ENCODE measurements around the gene SPON1.
"Not testable (repeated sequence)": the region's sequence is repeated elsewhere in the genome, so short reads cannot be mapped to it uniquely, and the experiment has no call there.

The SPON1 gene

GRCh38 chr11:14090631-14091030 is 128.1 kb downstream of the SPON1 start:
- DNase-seq, result not testable (repeated sequence)

GRCh38 chr11:14093065-14093464 is 130.5 kb downstream of the SPON1 start:
- DNase-seq, result no peak

GRCh38 chr11:14094481-14095037 is 132.0 kb downstream of the SPON1 start:
- DNase-seq, result no peak

- DNase-seq, result no peak
Measured at GRCh38 chr11:14095882-14096281, 133.4 kb downstream of the SPON1 start.

GRCh38 chr11:14096606-14097005 is 134.1 kb downstream of the SPON1 start:
- DNase-seq, result no peak

GRCh38 chr11:14101388-14101787 is 138.9 kb downstream of the SPON1 start:
- DNase-seq, result peak; percentile 3

- DNase-seq, result no peak
Measured at GRCh38 chr11:14102766-14103165, 140.2 kb downstream of the SPON1 start.

- no peak for DNase-seq
Measured at GRCh38 chr11:14105446-14105845, 142.9 kb downstream of the SPON1 start.

GRCh38 chr11:14106303-14107049 is 144.0 kb downstream of the SPON1 start:
- no peak for DNase-seq

- no peak for DNase-seq
Measured at GRCh38 chr11:14107050-14107430, 144.5 kb downstream of the SPON1 start.

GRCh38 chr11:14109742-14110141 is 147.2 kb downstream of the SPON1 start:
- no peak for DNase-seq

GRCh38 chr11:14110629-14111028 is 148.1 kb downstream of the SPON1 start:
- DNase-seq, result no peak

GRCh38 chr11:14111496-14111895 is 149.0 kb downstream of the SPON1 start:
- no peak for DNase-seq

GRCh38 chr11:14112721-14113120 is 150.2 kb downstream of the SPON1 start:
- no peak for DNase-seq

GRCh38 chr11:14114269-14114668 is 151.7 kb downstream of the SPON1 start:
- DNase-seq, result no peak

GRCh38 chr11:14114786-14115185 is 152.3 kb downstream of the SPON1 start:
- DNase-seq, result no peak

GRCh38 chr11:14117632-14118031 is 155.1 kb downstream of the SPON1 start:
- no peak for DNase-seq

GRCh38 chr11:14118072-14118471 is 155.5 kb downstream of the SPON1 start:
- DNase-seq, result no peak

- no peak for DNase-seq
Measured at GRCh38 chr11:14119357-14119756, 156.8 kb downstream of the SPON1 start.

- DNase-seq, result no peak
Measured at GRCh38 chr11:14124350-14124749, 161.8 kb downstream of the SPON1 start.

- no peak for DNase-seq
Measured at GRCh38 chr11:14124886-14125285, 162.4 kb downstream of the SPON1 start.

- no peak for DNase-seq
Measured at GRCh38 chr11:14125529-14125928, 163.0 kb downstream of the SPON1 start.

GRCh38 chr11:14127679-14128078 is 165.2 kb downstream of the SPON1 start:
- no peak for DNase-seq

- peak; percentile 35 for DNase-seq
Measured at GRCh38 chr11:14132312-14132711, 169.8 kb downstream of the SPON1 start.

GRCh38 chr11:14133381-14133780 is 170.9 kb downstream of the SPON1 start:
- DNase-seq, result no peak

Measured in fibroblast of skin of right quadriceps (primary cell).